ENCODE measurements around the gene BAX. TPM values are rescaled to one million over a fixed set of nuclear protein-coding genes. Genes with fewer than 3 reads are reported as not detected.
"Not testable (repeated sequence)": the region's sequence is repeated elsewhere in the genome, so short reads cannot be mapped to it uniquely, and the experiment has no call there.

The BAX gene
- total and polyA plus RNA-seq, 2 donors (not counting 1 experiment from before 2014, with no cell fraction given) = 95.3 to 109 TPM

DNA sequence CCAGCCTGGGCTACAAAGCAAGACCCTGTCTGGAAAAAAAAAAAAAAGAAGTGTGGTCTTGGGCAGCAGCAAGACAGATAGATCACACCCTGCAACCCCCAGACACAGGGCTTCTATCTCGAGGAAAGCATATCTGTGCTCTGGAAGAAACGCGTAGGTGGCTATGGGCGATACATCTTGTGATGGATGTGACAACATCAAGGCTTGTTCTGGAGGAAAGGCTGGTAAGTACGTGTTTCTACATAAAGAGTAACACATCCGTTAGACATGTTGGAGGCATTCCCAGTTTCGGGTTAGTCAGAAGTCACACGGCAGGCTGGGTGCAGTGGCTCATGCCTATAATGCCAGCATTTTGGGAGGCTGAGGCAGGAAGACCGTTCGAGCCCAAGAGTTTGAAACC is 27.8 kb upstream of the BAX start:
- Histone ChIP-seq H3K36me3 (replicated peaks in 1 of 2; ENCODE audit: control extremely low read depth in 1 of 2, control insufficient read depth in 1 of 2, extremely low read depth in 1 of 2, insufficient read depth in 2 of 2, low read length in 1 of 2) (peaks cover 0 to 10% of the 10 kb centered on the region in 2 experiments), H3K4me2 (replicated peaks; ENCODE audit: low read depth, low read length, poor library complexity, severe bottlenecking) (no peak overlapping the region), H3K4me1 (ENCODE audit: control insufficient read depth in 2 of 2, insufficient read depth in 2 of 2, low read length in 2 of 2) (no peaks in the 10 kb centered on the region), H3K4me3 (ENCODE audit: control extremely low read depth in 1 of 5, extremely low read depth in 1 of 5, insufficient read depth in 1 of 5, low read depth in 2 of 5, low read length in 4 of 5) (no peak overlapping the region), H3K79me2 (ENCODE audit: control insufficient read depth, insufficient read depth, low read length) (no peaks in the 10 kb centered on the region), H3K27ac (ENCODE audit: low read length in 2 of 2) (no peak overlapping the region), H4K20me1 (ENCODE audit: control insufficient read depth, insufficient read depth, low read length, poor library complexity, severe bottlenecking) (no peaks in the 10 kb centered on the region), H3K9me3 (ENCODE audit: control extremely low read depth in 1 of 3, control insufficient read depth in 2 of 3, insufficient read depth in 1 of 3, low read length in 2 of 3) (no peaks in the 10 kb centered on the region), H3K9ac (ENCODE audit: low read length) (no peak overlapping the region), H2AFZ (ENCODE audit: insufficient read depth, low read depth, low read length, poor library complexity, severe bottlenecking) (no peak overlapping the region), H3K27me3 (replicated peaks in 1 of 4; ENCODE audit: control extremely low read depth in 1 of 4, control insufficient read depth in 3 of 4, insufficient read depth in 4 of 4, low read length in 3 of 4) (no peaks in the 10 kb centered on the region)
- DNase-seq = no peak
- ChIA-PET POLR2A (interaction anchor here (0.7 kb wide), 1 partner anchor 57 kb away, joined by 8 read pairs; no protein-coding TSS in a partner anchor), CTCF (no interaction called here)
- ATAC-seq (ENCODE audit: low read depth) = no peak
- no peak overlapping the region for H3K27ac Mint-ChIP-seq
- H3K4me3 Mint-ChIP-seq = no peak overlapping the region
- intact Hi-C loops (cut with micrococcal nuclease) = no loop called here
- H3K9me3 Mint-ChIP-seq (ENCODE audit: insufficient read depth) = no peaks in the 10 kb centered on the region
- peaks cover 3% of the 10 kb centered on the region for H3K27me3 Mint-ChIP-seq
- H3K4me1 Mint-ChIP-seq = no peaks in the 10 kb centered on the region
- WGBS (ENCODE audit: insufficient coverage) = 43% methylated on average over 8 of the region's 10 CpGs
- TF ChIP-seq, protein P1, sequence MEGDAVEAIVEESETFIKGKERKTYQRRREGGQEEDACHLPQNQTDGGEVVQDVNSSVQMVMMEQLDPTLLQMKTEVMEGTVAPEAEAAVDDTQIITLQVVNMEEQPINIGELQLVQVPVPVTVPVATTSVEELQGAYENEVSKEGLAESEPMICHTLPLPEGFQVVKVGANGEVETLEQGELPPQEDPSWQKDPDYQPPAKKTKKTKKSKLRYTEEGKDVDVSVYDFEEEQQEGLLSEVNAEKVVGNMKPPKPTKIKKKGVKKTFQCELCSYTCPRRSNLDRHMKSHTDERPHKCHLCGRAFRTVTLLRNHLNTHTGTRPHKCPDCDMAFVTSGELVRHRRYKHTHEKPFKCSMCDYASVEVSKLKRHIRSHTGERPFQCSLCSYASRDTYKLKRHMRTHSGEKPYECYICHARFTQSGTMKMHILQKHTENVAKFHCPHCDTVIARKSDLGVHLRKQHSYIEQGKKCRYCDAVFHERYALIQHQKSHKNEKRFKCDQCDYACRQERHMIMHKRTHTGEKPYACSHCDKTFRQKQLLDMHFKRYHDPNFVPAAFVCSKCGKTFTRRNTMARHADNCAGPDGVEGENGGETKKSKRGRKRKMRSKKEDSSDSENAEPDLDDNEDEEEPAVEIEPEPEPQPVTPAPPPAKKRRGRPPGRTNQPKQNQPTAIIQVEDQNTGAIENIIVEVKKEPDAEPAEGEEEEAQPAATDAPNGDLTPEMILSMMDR (IDR thresholded peaks at IDR 0.05) = no peak
- TF ChIP-seq EZH2 (IDR thresholded peaks at IDR 0.05; ENCODE audit: borderline replicate concordance, insufficient read depth, low read depth, low read length, poor library complexity, severe bottlenecking) = no peak

DNA sequence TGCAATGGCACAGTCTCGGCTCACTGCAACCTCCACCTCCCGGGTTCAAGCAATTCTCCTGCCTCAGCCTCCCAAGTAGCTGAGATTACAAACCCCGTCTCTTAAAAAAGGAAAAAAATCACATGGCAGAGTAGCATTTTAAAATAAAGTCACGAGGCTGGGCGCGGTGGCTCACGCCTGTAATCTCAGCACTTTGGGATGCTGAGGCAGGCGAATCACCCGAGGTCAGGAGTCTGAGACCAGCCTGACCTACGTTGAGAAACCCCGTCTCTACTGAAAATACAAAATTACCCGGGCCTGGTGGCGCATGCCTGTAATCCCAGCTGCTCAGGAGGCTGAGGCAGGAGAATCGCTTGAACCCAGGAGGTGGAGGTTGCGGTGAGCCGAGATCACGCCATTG is 27.0 kb upstream of the BAX start:
- H3K4me2 ChIP-seq (replicated peaks; ENCODE audit: low read depth, low read length, poor library complexity, severe bottlenecking); H3K4me3 Mint-ChIP-seq; H3K9me3 Mint-ChIP-seq (ENCODE audit: insufficient read depth); H3K9me3 ChIP-seq (ENCODE audit: control extremely low read depth in 1 of 3, control insufficient read depth in 2 of 3, insufficient read depth in 1 of 3, low read length in 2 of 3); DNase-seq; H3K4me3 ChIP-seq (ENCODE audit: control extremely low read depth in 1 of 5, extremely low read depth in 1 of 5, insufficient read depth in 1 of 5, low read depth in 2 of 5, low read length in 4 of 5); ATAC-seq (ENCODE audit: low read depth); H3K36me3 ChIP-seq (replicated peaks in 1 of 2; ENCODE audit: control extremely low read depth in 1 of 2, control insufficient read depth in 1 of 2, extremely low read depth in 1 of 2, insufficient read depth in 2 of 2, low read length in 1 of 2); H3K27me3 Mint-ChIP-seq; intact Hi-C loops (cut with micrococcal nuclease); H3K4me1 ChIP-seq (ENCODE audit: control insufficient read depth in 2 of 2, insufficient read depth in 2 of 2, low read length in 2 of 2); H3K27ac Mint-ChIP-seq; H3K4me1 Mint-ChIP-seq; H3K9ac ChIP-seq (ENCODE audit: low read length); H3K79me2 ChIP-seq (ENCODE audit: control insufficient read depth, insufficient read depth, low read length); H3K27ac ChIP-seq (ENCODE audit: low read length in 2 of 2); H4K20me1 ChIP-seq (ENCODE audit: control insufficient read depth, insufficient read depth, low read length, poor library complexity, severe bottlenecking); H2AFZ ChIP-seq (ENCODE audit: insufficient read depth, low read depth, low read length, poor library complexity, severe bottlenecking); H3K27me3 ChIP-seq (replicated peaks in 1 of 4; ENCODE audit: control extremely low read depth in 1 of 4, control insufficient read depth in 3 of 4, insufficient read depth in 4 of 4, low read length in 3 of 4); CTCF ChIA-PET: not testable (repeated sequence)
- WGBS (ENCODE audit: insufficient coverage) = 86% methylated on average over 9 of the region's 17 CpGs
- POLR2A ChIA-PET = interaction anchor here (0.6 to 0.7 kb wide), 2 partner anchors 10 to 56 kb away, joined by 4 to 8 read pairs; no protein-coding TSS in a partner anchor
